Activated T-cell treated with anti-CD3 and anti-CD28 coated beads for 24 hours (primary cell): Measurements from ENCODE around the gene ADRA1B.

Experiments used
- DNase-seq: peaks from one replicate; pipeline ENCODE4 v3.0.0-alpha.2; 2020; ENCODE audit warnings: low read depth

Gene ADRA1B

DNA sequence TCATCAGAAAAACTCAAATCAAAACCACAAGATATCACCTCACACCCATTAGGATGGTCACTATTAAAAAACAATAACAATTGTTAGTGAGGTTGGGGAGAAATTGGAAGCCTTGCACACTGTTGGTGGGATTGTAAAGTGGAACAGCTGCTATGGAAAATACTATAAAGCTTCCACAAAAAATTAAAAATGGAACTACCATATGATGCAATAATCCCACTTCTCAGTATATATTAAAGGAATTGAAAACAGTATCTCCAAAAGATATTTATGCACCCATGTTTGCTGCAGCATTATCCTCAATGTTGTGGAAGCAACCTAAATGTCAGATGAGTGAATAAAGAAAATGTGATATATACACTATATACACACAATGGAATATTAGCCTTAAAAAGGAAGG, 14.5 kb upstream of the ADRA1B start:
- DNase-seq: no peak

DNA sequence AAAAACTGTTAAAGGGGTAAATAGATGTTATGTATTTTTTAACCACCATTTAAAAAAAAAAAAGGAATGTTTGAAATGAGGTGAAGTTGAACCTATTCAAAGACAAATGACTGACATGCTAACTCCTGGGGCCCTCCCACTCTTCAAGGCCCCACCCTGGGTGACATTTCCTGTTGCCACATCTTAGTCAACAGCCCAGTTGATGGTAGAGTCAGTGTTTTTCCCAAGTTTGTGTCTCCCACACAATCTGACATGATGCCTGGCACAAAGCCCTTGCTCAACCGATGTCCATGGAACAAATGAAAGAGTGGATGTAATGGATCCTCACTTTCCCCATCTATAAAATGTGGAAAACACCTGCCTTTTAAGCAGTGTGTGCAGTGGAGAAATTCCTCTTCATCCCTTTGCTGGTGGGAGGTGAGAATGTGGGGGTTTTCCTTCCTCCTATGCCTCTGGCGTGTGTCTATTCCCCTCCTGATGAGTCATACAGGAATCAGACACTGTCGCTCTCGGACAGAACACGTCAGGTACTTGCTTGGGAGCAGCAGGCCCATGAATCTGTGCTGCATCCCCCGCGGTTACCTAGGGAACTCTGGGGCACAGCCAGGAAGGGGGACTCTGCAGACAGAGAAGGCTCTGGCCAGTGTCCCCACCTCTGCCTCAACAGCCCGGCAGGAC, 13.7 kb upstream of the ADRA1B start:
- DNase-seq: no peak

DNA sequence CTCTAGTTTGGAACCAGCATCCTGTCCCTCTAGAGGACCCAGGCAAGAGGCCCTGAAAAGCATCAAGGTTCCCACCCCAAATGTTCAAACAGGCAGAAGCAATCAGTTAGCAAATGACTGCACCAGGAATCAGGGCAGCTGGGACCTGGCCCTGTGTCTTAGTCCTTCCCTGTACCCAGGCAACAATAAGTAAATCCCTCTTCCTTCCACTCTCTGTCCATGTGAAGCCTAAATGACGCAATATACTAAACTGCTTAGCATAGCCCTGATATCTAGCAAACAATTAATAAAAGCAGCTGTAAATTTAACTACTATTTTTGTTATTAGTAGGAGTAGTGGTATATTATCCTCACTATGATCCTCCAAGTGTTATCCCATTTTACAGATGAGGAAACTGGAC, 13.2 kb upstream of the ADRA1B start:
- DNase-seq: no peak

DNA sequence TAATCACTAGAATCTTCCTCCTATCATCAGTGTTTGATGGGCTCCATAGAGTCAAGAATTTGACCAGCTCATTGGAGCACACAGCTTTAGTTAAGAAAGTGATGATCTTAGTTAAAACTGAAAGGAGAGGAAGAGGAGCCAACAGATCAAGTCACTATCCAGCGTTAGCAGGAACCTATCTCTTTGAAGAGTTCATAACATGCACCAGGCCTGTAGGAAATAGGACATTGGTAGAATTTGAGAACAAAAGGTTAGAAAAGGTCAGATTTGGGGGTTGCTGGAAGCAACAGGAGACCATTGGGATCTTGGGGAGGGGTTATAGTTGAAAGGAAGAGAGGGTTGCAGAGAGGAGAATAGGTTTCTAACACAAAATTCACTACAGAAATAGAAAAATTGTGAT, 11.4 kb upstream of the ADRA1B start:
- DNase-seq: no peak

DNA sequence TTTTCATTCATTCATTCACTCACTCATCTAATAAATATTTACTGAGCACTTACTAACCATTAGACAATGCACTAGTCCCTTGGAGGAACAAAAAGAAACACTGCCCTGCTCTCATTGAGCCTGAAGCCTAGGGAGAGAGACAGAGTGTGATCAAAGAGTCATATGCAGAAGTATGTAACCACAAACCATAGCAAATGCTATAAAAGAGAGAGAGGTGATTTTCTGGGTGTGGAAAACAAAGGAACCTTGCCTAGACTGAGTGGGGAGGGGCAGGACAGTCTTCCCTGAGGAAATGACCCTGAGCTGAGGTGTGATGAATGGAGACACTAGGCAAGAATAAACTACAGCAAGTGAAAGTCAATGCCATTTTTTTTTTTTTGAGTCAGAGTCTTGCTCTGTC, 10.8 kb upstream of the ADRA1B start:
- no peak for DNase-seq

DNA sequence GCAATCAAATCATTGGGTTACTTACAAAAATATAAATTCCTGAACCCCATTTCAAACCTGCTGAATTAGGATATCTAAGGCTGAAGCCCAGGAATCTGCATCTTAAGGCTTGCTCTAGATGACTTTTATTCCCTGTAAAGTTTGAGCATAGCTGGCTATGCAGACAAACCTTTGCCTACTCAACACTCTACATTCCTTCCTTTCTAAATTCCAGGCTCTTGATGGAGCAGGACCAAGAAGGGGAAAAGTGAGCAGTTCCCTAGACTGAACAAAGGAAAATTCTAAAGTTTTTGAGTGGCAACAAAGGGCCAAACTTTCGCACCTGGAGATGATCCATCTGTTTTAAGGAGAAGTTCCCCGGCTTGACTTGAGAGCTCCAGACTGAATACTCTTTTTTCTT, 9.8 kb upstream of the ADRA1B start:
- no peak for DNase-seq

DNA sequence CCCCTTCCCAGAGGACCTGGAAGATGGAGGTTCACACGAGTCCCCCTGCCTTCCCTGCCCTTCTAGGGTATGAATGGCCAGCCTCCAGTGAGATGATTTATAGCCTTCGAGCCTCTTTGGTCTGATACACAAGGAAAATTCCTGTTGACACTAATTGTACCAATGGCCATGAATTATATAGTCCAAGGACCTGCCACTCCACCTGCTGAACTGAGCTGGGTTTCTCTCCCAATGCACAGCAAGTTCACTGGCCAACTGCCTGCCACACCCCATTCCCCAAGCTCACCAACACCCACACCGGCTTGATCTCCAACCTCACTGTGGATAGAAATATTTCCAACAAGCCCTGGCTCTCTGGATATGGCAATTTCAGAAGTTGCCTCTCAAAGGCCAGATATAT, 9.3 kb upstream of the ADRA1B start:
- DNase-seq: no peak

DNA sequence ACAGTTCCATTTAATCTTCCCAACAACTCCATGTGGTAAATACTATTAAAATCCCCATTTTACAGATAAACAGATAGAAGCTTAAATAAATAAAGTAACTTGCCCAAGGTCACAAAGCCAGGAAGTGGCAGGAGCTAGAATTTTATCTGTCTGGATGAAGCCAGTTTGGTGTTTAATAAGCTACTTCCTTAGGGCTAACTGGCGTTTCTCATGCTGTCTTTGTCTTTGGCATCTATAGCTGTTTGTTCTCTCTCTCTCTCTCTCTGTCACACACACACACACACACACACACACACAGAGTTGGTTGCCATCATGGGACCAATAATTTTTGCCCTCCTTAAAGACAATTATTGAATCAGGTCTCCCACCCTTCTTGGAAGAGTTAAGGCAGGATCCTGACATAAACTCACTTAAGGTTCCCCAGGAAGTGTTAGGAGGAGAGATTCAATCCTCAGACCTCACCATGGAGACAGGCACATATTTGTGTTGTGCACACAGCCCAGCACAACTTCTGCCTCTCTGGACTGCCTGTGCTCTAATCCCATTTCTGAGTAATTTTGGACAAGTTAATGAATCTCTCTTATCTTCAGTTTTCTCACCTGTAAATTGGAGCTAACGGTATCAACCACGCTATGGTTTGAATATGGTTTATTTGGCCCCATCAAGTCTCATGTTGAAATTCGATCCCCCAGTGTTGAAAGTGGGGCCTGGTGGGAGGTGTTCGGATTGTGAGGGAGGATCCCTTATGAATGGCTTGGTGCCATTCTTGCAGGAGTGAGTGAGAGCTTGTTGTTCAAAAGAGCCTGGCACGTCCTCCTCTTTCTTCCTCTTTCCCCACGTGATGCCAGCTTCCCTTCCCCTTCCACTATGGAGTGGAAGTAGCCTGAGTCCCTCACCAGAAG, 8.3 kb upstream of the ADRA1B start:
- no peak for DNase-seq

DNA sequence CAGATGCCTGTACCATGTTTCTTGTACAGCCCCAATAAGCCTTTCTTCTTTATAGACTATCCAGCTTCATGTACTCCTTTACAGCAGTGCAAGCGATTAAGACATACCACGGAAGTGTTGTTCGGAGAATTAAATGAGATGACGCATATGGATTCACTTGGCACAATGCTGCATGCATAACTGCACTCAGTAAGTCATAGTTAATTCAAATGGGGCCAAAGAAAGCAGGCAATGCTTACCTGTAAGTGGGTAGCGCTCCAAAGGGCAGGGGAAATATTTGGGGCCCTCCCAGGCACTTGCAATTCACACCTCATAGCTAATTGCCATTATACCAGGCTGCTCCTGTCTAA, 7.7 kb upstream of the ADRA1B start:
- DNase-seq: no peak

DNA sequence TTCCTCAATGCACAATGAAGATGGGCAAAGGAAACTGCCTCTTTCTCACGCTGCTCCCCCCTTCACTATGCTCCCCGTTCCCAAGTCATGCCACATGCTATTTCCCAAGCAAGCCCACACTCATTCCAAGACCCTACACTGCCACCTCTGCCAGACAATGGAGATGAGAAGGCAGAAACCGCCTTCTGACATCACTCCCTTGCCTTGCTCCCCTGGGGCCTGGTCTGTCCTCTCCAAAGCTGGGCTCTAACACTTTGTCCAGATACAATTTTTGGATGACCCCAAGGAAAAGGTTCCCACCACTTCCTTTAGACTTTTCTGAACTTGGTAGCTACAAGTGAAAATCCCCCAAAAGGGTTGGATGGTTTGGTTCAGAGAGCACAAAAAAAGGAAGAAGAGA, 7.2 kb upstream of the ADRA1B start:
- DNase-seq: no peak

DNA sequence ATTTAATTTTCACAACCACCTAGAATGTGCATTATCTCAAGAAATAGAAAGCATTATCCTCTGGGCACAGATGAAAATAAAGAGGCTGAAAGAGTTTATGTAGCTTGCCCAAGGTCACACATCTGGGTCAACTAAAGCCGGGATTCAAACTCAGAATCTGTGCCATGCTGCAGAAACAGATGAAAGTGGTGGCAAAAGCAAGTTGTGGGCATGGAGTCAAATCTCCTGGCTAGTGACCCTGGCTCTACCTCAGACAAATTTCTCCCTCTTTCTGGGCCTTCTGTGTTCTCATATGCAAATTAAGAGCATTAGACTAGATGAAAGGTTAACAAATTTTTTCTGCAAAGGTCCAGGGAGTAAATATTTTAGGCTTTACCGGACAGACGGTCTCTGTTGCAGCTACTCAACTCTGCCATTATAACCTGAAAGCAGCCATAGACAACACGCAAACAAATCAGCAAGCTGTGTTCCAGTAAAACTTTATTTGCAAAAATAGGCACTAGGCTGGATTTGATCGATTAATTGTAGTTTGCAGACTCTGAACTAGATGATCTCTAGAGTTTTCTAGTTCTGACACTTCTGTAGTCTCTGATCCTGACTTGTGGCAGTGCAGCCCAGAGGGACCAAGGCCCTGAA, 6.0 kb upstream of the ADRA1B start:
- DNase-seq: no peak

DNA sequence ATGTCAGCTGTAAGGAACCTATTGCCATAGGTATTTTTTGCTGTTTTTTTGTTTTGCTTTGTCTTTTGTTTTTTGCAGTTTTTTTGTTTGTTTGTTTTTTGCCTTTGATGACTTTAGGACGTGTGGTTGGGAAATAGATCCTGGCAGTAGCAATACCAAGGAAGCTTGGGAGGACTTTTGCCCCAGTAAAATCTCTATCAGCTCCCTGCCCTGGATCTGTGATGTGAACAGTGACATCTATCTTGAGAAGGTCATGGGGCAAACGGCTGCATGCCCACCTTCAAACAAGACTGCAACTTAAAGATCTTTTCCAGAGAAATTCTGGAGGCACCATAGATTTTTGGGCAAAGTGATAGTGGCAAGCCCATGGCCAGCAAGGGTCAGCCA, 5.4 kb upstream of the ADRA1B start:
- DNase-seq: no peak

DNA sequence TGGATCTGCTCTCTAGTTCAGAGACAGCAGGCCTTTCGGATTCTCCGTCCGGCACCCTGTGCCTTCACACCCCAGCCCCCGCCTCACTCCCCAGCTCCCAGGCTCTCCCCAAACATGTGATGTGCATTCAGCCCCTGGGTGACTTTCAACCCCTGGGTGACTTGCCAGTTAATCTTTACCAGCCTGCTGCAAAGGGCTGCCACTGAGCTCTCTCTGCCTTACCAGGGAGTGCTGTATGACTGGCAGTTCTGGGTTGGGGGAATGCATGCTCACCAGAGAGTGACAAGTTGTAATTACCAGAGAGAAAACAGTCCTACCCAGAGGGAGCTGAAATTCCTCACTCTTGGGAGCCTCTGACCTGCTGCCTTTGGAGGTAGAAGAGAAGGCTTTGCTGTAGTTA, 4.9 kb upstream of the ADRA1B start:
- no peak for DNase-seq

DNA sequence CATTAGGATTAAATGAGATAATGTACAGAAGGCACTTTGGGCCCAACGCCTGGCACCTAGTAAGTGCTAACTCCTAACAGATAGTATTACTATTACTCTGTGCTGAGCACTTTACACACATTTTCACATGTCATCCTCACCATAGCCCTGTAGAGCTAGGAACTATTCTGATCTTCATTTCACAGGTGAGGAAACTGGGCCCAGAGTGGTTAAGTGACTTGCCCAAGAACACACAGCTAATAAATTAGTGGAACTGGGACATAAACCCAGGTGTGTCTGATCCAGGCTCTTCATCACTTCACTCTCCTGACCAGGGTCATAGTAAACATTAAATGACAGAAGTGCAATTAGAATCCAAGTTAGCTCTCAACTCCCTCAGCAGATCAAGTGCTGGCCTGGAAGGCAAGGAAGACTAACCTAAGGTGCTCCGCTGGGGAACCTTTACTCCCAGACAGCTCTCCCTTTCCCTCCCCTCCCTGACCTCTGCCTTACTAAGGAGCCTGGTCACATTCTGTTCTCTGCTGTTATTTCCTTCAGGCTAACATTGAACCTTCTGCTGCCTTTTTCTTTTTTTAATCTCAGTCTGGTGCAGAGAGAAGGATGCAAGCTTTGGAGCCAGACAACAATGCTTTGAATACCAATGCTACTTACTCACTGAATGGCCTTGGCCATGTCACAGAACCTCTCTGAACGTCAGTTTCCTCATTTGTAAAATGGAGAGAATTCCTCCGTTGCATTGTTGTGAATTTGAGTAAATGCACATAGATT, 4.1 kb upstream of the ADRA1B start:
- DNase-seq: no peak

DNA sequence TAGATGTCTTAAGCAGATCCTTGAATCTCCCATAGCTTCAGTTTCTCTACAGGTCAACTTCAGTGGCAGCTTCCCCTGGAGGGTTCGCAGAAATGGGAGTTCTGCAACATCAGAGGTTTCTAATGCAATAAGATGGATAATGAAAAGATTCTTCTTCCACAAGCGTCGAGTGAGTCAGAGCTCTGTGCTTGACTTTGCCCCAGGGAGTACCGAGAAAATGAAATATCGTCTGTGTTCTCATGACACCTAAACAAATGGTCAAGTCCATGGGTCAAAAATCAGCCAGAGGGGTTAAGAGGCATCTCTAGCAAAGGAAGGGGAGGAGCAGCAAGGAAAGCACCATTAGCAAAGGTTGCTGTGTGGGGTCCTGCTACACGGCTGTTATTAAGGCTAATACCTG, 3.2 kb upstream of the ADRA1B start:
- no peak for DNase-seq

DNA sequence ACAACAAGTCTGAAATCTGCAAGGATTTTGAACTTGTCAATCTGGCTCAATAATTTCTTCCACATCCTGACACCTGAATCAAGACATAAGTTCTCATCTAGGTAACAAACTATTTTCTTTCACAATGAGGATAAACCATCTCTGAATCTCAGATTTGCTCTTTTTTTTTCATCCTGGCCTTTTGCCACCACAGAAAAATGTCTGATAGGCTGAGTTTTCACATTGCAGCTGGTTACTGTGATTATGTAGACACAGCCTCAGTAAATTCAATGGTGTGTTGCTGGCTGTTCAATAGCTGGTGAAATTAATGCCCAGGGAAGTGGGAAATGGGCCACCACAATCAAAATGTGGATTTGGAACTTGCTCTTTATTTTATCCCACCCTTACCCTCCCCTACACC, 2.8 kb upstream of the ADRA1B start:
- no peak for DNase-seq

DNA sequence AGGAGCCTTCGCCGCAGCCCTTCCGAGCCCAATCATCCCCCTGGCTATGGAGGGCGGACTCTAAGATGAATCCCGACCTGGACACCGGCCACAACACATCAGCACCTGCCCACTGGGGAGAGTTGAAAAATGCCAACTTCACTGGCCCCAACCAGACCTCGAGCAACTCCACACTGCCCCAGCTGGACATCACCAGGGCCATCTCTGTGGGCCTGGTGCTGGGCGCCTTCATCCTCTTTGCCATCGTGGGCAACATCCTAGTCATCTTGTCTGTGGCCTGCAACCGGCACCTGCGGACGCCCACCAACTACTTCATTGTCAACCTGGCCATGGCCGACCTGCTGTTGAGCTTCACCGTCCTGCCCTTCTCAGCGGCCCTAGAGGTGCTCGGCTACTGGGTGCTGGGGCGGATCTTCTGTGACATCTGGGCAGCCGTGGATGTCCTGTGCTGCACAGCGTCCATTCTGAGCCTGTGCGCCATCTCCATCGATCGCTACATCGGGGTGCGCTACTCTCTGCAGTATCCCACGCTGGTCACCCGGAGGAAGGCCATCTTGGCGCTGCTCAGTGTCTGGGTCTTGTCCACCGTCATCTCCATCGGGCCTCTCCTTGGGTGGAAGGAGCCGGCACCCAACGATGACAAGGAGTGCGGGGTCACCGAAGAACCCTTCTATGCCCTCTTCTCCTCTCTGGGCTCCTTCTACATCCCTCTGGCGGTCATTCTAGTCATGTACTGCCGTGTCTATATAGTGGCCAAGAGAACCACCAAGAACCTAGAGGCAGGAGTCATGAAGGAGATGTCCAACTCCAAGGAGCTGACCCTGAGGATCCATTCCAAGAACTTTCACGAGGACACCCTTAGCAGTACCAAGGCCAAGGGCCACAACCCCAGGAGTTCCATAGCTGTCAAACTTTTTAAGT, 819 bp downstream of the ADRA1B start:
- DNase-seq: no peak

DNA sequence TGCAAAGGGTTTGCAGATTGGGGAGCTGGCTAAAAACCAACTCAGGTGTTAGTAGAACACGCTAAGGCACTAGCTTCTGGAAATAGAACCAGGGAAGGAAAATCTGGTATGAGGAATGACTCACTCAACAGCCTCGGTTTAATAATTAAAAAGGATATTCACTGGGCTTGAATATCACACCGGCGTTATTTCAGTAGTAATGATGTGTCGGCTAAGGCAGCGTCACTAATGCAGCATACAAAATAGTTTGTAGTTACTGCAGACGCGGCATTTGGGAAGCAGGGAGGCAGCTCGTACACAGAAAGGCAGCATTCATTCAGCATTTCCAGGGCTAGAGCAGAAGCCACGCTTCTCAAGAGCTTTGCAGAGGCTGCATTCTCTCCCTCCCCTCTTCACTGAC, 1.7 kb downstream of the ADRA1B start:
- no peak for DNase-seq

DNA sequence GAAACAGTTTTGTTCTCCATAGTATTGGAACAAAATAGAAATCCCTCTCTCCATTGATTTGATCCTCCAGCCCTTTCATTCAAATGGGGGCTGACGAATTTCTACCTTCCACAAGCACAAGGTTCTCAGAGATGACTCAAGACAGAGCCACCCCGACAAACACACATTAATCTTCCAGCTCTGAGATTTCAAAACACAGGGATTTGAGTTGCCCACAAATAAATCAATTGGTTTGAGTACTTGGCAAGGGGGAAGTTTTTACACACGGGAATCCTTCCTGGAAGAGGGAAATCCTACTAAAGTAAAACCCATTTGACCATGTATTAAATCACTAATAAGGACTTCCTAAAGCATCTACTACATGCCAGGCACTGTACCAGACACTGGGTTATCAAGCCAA, 5.4 kb downstream of the ADRA1B start:
- no peak for DNase-seq

DNA sequence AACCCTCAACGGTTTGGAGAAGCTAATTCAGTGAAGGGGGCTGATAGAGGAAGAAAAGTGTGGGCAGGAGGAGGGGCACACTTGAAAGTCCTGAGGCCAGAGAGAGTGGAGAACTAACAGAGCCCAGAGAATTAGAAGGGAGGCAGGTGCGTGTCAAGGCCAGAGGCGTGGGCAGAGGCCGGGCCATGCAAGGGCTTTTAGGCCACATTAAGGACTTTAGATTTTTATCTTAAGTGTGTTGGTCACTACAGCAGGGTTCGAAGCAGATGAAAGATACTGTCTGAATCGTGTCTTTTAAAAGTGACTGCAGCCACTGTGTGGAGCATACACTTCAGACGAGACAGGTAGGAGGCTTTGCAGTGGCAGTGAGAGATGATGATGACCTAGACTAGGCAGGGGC, 6.7 kb downstream of the ADRA1B start:
- no peak for DNase-seq

DNA sequence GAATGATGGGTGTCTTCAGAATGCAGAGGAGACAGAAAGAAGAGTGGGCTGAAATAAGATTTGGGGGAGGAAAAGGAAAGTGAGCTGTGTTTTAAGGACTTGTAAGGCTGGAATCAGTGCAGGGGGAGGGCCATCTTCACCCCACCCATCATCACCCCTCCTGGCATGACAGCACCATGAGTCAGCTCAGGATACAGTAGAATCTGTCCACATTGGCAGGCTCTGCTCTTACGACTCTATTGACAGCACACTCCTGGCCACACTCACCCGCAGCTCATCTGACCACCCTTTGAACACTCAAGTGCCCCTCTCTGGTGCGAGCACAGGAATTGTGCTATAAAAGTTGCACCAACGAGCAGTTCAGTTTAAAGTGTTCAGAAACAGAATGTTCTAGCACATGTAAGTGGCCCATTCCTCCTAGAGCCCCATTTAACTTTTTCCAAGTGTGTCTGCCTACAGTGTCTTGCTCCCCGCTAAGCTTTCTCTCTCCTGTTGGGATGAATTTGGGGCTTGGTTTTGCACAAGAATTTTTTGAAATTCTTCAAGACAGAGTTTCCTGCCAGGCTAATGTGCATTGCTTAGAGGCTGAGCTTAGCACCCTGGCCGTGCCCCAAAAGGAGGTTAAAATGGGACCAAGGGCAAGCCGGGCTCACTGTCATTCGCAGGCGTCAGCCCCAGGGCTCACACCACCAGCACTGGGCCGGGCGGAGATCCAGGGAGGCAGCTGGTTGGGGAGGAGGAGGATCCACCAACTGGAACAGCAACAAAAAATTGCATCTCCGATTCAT, 12.0 kb downstream of the ADRA1B start:
- no peak for DNase-seq
